NT2/D1 (cell line): Measurements from ENCODE around the gene RBCK1.

Source experiments
- SUZ12 ChIP-seq: IDR thresholded peaks from 2 replicates; pipeline ENCODE4 v1.6.1; 2011; ENCODE audit not compliant: insufficient read length, insufficient read depth; ENCODE audit errors: extremely low read depth
- YY1 ChIP-seq: IDR thresholded peaks from 2 replicates; pipeline ENCODE4 v1.6.1; 2011; ENCODE audit not compliant: insufficient read length, insufficient read depth
- ZNF274 ChIP-seq: IDR thresholded peaks from 2 replicates; pipeline ENCODE4 v1.6.1; 2011; ENCODE audit warnings: mild to moderate bottlenecking, low read depth, low read length

- TF ChIP-seq YY1 (no peak), ZNF274 (no peak), SUZ12 (no peak)
Measured at GRCh38 chr20:363319-364078, 44.6 kb upstream of the RBCK1 start.
